HepG2 (cell line): ENCODE results near the gene CD19. TPM values are rescaled to one million over a fixed set of nuclear protein-coding genes. Genes with fewer than 3 reads are reported as not detected.

Experiments
- ASH2L ChIP-seq: fragments of 300-600, 200-600 bp; sonication (generic); IDR thresholded peaks from 2 replicates; pipeline ENCODE4 v1.7.0; 2017; ENCODE audit warnings: low read depth, mild to moderate bottlenecking, moderate library complexity, mixed read lengths, low read length; ENCODE audit not compliant: insufficient read length
- ELF1 ChIP-seq: sonication (generic); formaldehyde crosslinking; IDR thresholded peaks from 2 replicates; pipeline ENCODE4 v1.4.0; 2020; ENCODE audit warnings: missing genetic modification reagents
- ETV6 ChIP-seq: sonication (generic); formaldehyde crosslinking; conservative IDR thresholded peaks from 2 replicates; pipeline ENCODE4 v1.4.0; 2020; ENCODE audit warnings: missing genetic modification reagents
- EZH2 ChIP-seq: conservative IDR thresholded peaks from 2 replicates; pipeline ENCODE4 v1.6.1; 2012; ENCODE audit warnings: mild to moderate bottlenecking, low read depth, low read length, moderate library complexity
- JUN ChIP-seq: sonication (generic); formaldehyde crosslinking; IDR thresholded peaks from 2 replicates; pipeline ENCODE4 v1.4.0; 2020; ENCODE audit warnings: mild to moderate bottlenecking, missing genetic modification reagents
- KLF6 ChIP-seq: IDR thresholded peaks from 2 replicates; pipeline ENCODE4 v1.8.0; 2016; ENCODE audit warnings: missing biosample characterization, missing genetic modification reagents
- NCOA2 ChIP-seq: sonication (generic); formaldehyde crosslinking; IDR thresholded peaks from 2 replicates; pipeline ENCODE4 v1.8.0; 2022; ENCODE audit warnings: inconsistent platforms
- POLR2AphosphoS5 ChIP-seq: IDR thresholded peaks from 2 replicates; pipeline ENCODE4 v1.6.1; 2012; ENCODE audit warnings: low read depth, low read length
- SOX6 ChIP-seq, 2 experiments: fragments of 450-650 bp in 1 of 2; sonication (generic) in 1 of 2; formaldehyde crosslinking in 1 of 2; IDR thresholded peaks; 2 replicates each; pipeline versions ENCODE4 v1.4.0 to v1.6.1; 2017 to 2020; ENCODE audit warnings: antibody characterized with exemption in 1 of 2, mild to moderate bottlenecking in 1 of 2, missing genetic modification reagents in 1 of 2
- TSC22D2 ChIP-seq: sonication (generic); formaldehyde crosslinking; IDR thresholded peaks from 2 replicates; pipeline ENCODE4 v1.5.1; 2020; ENCODE audit warnings: missing genetic modification reagents, mild to moderate bottlenecking, borderline replicate concordance
- ZFAT ChIP-seq: sonication (generic); formaldehyde crosslinking; conservative IDR thresholded peaks from 2 replicates; pipeline ENCODE4 v1.8.1; 2023; ENCODE audit warnings: missing genetic modification reagents, inconsistent platforms
- ZFP1 ChIP-seq: IDR thresholded peaks from 2 replicates; pipeline ENCODE4 v1.6.1; 2016
- ZNF563 ChIP-seq: sonication (generic); formaldehyde crosslinking; IDR thresholded peaks from 2 replicates; pipeline ENCODE4 v1.8.0; 2022; ENCODE audit warnings: mild to moderate bottlenecking, moderate library complexity, missing genetic modification reagents
- ZNF629 ChIP-seq: sonication (generic); formaldehyde crosslinking; conservative IDR thresholded peaks from 2 replicates; pipeline ENCODE4 v1.5.0; 2020; ENCODE audit warnings: missing genetic modification reagents
- ZNF841 ChIP-seq: sonication (generic); formaldehyde crosslinking; IDR thresholded peaks from 2 replicates; pipeline ENCODE4 v1.8.1; 2023; ENCODE audit warnings: missing genetic modification reagents, borderline replicate concordance
- polyA plus RNA-seq, 8 experiments: library from polyadenylated mRNA; depleted of rRNA in 3 of 8; stranded (reverse) in 7 of 8; unstranded in 1 of 8; fragments of >200 nt; fragmentation: Illumina TruSeq in 4 of 8; extraction: Trizol in 4 of 8; gene quantifications; 2 replicates each; pipeline versions ENCODE4 v1.2.1 to v1.2.3, GENCODE V29; 2011 to 2016; ENCODE audit warnings: low read depth in 4 of 8, missing spikeins in 1 of 8, mixed read lengths in 1 of 8; ENCODE audit not compliant: insufficient read depth in 1 of 8
- total RNA-seq, 5 experiments: library from RNA; depleted of rRNA; stranded (reverse); fragments of >200 nt; fragmentation: Illumina TruSeq; extraction: Trizol; gene quantifications; 2 replicates each; pipeline ENCODE4 v1.2.3, GENCODE V29; 2016; ENCODE audit warnings: low read depth in 1 of 5
- TF ChIP-seq, protein P1 (sequence below): sonication (generic); formaldehyde crosslinking; IDR thresholded peaks from 2 replicates; pipeline ENCODE4 v1.4.0; 2020; ENCODE audit warnings: missing genetic modification reagents
- TF ChIP-seq, protein P2 (sequence below): sonication (generic); formaldehyde crosslinking; IDR thresholded peaks from 2 replicates; pipeline ENCODE4 v1.4.0; 2020; ENCODE audit warnings: missing genetic modification reagents, borderline replicate concordance
- TF ChIP-seq, protein P3 (sequence below): sonication (generic); formaldehyde crosslinking; IDR thresholded peaks from 2 replicates; pipeline ENCODE4 v1.8.0; 2022; ENCODE audit warnings: mild to moderate bottlenecking, missing genetic modification reagents, borderline replicate concordance
- TF ChIP-seq, protein P4 (sequence below): sonication (generic); formaldehyde crosslinking; IDR thresholded peaks from 2 replicates; pipeline ENCODE4 v1.4.0; 2020; ENCODE audit warnings: missing genetic modification reagents

The CD19 gene
- total and polyA plus RNA-seq, 2 of the 13 experiments (the other 11 are each of a cell fraction or from before 2014, with no cell fraction given), result 0.55 to 1.1 TPM

DNA sequence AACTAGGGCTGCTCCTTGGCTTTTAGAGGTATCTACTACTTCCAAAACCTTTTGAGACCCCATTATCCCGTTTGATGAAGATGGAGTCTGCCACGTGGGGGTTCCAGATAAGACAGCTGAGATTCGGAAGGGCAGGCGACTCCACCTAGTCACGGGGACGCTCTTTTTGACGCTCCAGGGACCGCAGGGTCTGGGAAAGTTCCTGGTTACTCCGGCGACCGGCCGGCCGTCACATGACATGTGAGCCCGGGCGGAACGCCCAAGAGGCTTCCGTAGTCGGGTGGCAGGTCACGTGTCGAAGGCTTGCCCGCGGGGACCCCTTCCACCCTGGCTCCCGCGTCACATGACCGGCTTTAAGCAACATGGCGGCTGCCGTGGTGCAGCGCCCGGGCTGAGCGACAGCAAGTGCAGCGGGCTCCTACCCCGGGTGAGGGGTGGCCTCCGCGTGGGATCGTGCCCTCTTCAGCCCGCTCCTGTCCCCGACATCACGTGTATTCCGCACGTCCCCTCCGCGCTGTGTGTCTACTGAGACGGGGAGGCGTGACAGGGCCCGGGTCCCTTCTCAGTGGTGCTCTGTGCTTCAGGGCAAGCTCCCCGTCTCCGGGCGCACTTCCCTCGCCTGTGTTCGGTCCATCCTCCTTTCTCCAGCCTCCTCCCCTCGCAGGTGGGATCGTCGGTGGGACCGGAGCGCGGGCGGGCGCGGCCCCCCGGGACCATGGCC lies 42.8 kb downstream of the CD19 start, which contains the start of gene SPNS1 (continued):
- TF ChIP-seq ZFP1 (CRISPR knock-in tag) (peak; percentile 82), EZH2 (no peak), ZFAT (CRISPR knock-in tag) (no peak), ETV6 (CRISPR knock-in tag) (peak; percentile 34; the same call in 1 of the 2 replicates), TSC22D2 (no peak; the same call in 1 of the 2 replicates), KLF6 (CRISPR knock-in tag) (0 out of 2 replicates have a peak, but pooled peaks have one; percentile 37), ZNF841 (CRISPR knock-in tag) (peak; percentile 85; the same call in 1 of the 2 replicates), ZNF629 (CRISPR knock-in tag) (peak; percentile 40; the same call in 1 of the 2 replicates), ZNF563 (CRISPR knock-in tag) (peak; percentile 60; the same call in 1 of the 2 replicates), ELF1 (CRISPR knock-in tag) (peak; percentile 92), NCOA2 (peak; percentile 65), POLR2AphosphoS5 (peak; percentile 81), SOX6 (IDR thresholded peaks at IDR 0.05) (no peak), SOX6 (CRISPR knock-in tag; IDR thresholded peaks at IDR 0.05) (peak; percentile 74), ASH2L (peak; percentile 77), JUN (CRISPR knock-in tag) (peak; percentile 17; the same call in 1 of the 2 replicates)
- TF ChIP-seq, protein P1, sequence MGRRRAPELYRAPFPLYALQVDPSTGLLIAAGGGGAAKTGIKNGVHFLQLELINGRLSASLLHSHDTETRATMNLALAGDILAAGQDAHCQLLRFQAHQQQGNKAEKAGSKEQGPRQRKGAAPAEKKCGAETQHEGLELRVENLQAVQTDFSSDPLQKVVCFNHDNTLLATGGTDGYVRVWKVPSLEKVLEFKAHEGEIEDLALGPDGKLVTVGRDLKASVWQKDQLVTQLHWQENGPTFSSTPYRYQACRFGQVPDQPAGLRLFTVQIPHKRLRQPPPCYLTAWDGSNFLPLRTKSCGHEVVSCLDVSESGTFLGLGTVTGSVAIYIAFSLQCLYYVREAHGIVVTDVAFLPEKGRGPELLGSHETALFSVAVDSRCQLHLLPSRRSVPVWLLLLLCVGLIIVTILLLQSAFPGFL (CRISPR knock-in tag), result no peak
- TF ChIP-seq, protein P2, sequence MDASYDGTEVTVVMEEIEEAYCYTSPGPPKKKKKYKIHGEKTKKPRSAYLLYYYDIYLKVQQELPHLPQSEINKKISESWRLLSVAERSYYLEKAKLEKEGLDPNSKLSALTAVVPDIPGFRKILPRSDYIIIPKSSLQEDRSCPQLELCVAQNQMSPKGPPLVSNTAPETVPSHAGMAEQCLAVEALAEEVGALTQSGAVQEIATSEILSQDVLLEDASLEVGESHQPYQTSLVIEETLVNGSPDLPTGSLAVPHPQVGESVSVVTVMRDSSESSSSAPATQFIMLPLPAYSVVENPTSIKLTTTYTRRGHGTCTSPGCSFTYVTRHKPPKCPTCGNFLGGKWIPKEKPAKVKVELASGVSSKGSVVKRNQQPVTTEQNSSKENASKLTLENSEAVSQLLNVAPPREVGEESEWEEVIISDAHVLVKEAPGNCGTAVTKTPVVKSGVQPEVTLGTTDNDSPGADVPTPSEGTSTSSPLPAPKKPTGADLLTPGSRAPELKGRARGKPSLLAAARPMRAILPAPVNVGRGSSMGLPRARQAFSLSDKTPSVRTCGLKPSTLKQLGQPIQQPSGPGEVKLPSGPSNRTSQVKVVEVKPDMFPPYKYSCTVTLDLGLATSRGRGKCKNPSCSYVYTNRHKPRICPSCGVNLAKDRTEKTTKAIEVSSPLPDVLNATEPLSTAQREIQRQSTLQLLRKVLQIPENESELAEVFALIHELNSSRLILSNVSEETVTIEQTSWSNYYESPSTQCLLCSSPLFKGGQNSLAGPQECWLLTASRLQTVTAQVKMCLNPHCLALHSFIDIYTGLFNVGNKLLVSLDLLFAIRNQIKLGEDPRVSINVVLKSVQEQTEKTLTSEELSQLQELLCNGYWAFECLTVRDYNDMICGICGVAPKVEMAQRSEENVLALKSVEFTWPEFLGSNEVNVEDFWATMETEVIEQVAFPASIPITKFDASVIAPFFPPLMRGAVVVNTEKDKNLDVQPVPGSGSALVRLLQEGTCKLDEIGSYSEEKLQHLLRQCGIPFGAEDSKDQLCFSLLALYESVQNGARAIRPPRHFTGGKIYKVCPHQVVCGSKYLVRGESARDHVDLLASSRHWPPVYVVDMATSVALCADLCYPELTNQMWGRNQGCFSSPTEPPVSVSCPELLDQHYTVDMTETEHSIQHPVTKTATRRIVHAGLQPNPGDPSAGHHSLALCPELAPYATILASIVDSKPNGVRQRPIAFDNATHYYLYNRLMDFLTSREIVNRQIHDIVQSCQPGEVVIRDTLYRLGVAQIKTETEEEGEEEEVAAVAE (CRISPR knock-in tag), result peak; percentile 88
- TF ChIP-seq, protein P3, sequence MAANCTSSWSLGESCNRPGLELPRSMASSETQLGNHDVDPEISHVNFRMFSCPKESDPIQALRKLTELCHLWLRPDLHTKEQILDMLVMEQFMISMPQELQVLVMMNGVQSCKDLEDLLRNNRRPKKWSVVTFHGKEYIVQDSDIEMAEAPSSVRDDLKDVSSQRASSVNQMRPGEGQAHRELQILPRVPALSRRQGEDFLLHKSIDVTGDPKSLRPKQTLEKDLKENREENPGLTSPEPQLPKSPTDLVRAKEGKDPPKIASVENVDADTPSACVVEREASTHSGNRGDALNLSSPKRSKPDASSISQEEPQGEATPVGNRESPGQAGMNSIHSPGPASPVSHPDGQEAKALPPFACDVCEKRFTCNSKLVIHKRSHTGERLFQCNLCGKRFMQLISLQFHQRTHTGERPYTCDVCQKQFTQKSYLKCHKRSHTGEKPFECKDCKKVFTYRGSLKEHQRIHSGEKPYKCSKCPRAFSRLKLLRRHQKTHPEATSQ (CRISPR knock-in tag), result no peak
- TF ChIP-seq, protein P4, sequence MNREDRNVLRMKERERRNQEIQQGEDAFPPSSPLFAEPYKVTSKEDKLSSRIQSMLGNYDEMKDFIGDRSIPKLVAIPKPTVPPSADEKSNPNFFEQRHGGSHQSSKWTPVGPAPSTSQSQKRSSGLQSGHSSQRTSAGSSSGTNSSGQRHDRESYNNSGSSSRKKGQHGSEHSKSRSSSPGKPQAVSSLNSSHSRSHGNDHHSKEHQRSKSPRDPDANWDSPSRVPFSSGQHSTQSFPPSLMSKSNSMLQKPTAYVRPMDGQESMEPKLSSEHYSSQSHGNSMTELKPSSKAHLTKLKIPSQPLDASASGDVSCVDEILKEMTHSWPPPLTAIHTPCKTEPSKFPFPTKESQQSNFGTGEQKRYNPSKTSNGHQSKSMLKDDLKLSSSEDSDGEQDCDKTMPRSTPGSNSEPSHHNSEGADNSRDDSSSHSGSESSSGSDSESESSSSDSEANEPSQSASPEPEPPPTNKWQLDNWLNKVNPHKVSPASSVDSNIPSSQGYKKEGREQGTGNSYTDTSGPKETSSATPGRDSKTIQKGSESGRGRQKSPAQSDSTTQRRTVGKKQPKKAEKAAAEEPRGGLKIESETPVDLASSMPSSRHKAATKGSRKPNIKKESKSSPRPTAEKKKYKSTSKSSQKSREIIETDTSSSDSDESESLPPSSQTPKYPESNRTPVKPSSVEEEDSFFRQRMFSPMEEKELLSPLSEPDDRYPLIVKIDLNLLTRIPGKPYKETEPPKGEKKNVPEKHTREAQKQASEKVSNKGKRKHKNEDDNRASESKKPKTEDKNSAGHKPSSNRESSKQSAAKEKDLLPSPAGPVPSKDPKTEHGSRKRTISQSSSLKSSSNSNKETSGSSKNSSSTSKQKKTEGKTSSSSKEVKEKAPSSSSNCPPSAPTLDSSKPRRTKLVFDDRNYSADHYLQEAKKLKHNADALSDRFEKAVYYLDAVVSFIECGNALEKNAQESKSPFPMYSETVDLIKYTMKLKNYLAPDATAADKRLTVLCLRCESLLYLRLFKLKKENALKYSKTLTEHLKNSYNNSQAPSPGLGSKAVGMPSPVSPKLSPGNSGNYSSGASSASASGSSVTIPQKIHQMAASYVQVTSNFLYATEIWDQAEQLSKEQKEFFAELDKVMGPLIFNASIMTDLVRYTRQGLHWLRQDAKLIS (CRISPR knock-in tag), result no peak; the same call in 1 of the 2 replicates
